GM12878 (cell line): ENCODE data around the gene BMP2K. TPM values are rescaled to one million over a fixed set of nuclear protein-coding genes. Genes with fewer than 3 reads are reported as not detected.

Experiments used
- CBFB ChIP-seq: IDR thresholded peaks from 2 replicates; pipeline ENCODE4 v1.6.1; 2016; ENCODE audit warnings: antibody characterized with exemption, low read depth
- CHD1 ChIP-seq: IDR thresholded peaks from 2 replicates; pipeline ENCODE4 v1.6.1; 2012; ENCODE audit warnings: low read depth, low read length, improper control_type of control experiment
- CREB1 ChIP-seq: IDR thresholded peaks from 2 replicates; pipeline ENCODE4 v1.6.1; 2012; ENCODE audit warnings: low read depth, mild to moderate bottlenecking, inconsistent platforms
- CREM ChIP-seq: IDR thresholded peaks from 2 replicates; pipeline ENCODE4 v1.6.1; 2014; ENCODE audit warnings: antibody characterized with exemption, low read depth
- HDAC6 ChIP-seq: fragments of 200-600 bp; sonication (generic); IDR thresholded peaks from one replicate; pipeline ENCODE4 v1.8.0; 2017; ENCODE audit warnings: antibody characterized with exemption; ENCODE audit not compliant: unreplicated experiment
- JUND ChIP-seq: IDR thresholded peaks from 2 replicates; pipeline ENCODE4 v1.6.1; 2012; ENCODE audit warnings: low read depth, mild to moderate bottlenecking, low read length, improper control_type of control experiment, moderate library complexity
- MAX ChIP-seq: IDR thresholded peaks from 2 replicates; pipeline ENCODE4 v1.6.1; 2012; ENCODE audit warnings: low read depth, low read length, improper control_type of control experiment
- MEF2B ChIP-seq: fragments of 450-650 bp; IDR thresholded peaks from 2 replicates; pipeline ENCODE4 v1.6.1; 2018; ENCODE audit warnings: mild to moderate bottlenecking, moderate library complexity; ENCODE audit not compliant: partially characterized antibody, poor library complexity, severe bottlenecking
- MLLT1 ChIP-seq: fragments of 450-650 bp; IDR thresholded peaks from 2 replicates; pipeline ENCODE4 v1.6.1; 2016; ENCODE audit warnings: mild to moderate bottlenecking
- MTA3 ChIP-seq: IDR thresholded peaks from 2 replicates; pipeline ENCODE4 v1.6.1; 2012; ENCODE audit warnings: low read length, inconsistent platforms, borderline replicate concordance
- NFYB ChIP-seq: IDR thresholded peaks from 2 replicates; pipeline ENCODE4 v1.6.1; 2011; ENCODE audit warnings: low read depth, mild to moderate bottlenecking, low read length, improper control_type of control experiment, moderate library complexity; ENCODE audit not compliant: insufficient read depth
- PKNOX1 ChIP-seq: fragments of 450-650 bp; IDR thresholded peaks from 2 replicates; pipeline ENCODE4 v1.6.1; 2016; ENCODE audit warnings: mild to moderate bottlenecking
- RBBP5 ChIP-seq: fragments of 200-600 bp; sonication (generic); conservative IDR thresholded peaks from 2 replicates; pipeline ENCODE4 v1.6.1; 2016
- RFX5 ChIP-seq: IDR thresholded peaks from 2 replicates; pipeline ENCODE4 v1.6.1; 2011; ENCODE audit warnings: low read depth, low read length, improper control_type of control experiment
- STAT1 ChIP-seq: fragments of 450-650 bp; conservative IDR thresholded peaks from 2 replicates; pipeline ENCODE4 v1.6.1; 2014; ENCODE audit warnings: antibody characterized with exemption, mild to moderate bottlenecking
- TCF3 ChIP-seq: IDR thresholded peaks from 2 replicates; pipeline ENCODE4 v1.6.1; 2012; ENCODE audit warnings: low read depth, mild to moderate bottlenecking, low read length, borderline replicate concordance; ENCODE audit not compliant: insufficient read depth
- WRNIP1 ChIP-seq: IDR thresholded peaks from 2 replicates; pipeline ENCODE4 v1.6.1; 2011; ENCODE audit warnings: low read depth, low read length, improper control_type of control experiment, borderline replicate concordance
- ZBTB4 ChIP-seq: fragments of 450-650 bp; formaldehyde crosslinking; IDR thresholded peaks from 2 replicates; pipeline ENCODE4 v1.4.0; 2022; ENCODE audit warnings: mild to moderate bottlenecking, moderate library complexity
- ZNF384 ChIP-seq: IDR thresholded peaks from 2 replicates; pipeline ENCODE4 v1.6.1; 2012; ENCODE audit warnings: low read depth, mild to moderate bottlenecking, low read length, improper control_type of control experiment, borderline replicate concordance
- polyA plus RNA-seq, 11 experiments: library from polyadenylated mRNA; depleted of rRNA in 4 of 11; unstranded in 6 of 11; stranded (reverse) in 5 of 11; fragments of >200 nt; fragmentation: Nextera tagmentation in 4 of 11; fragmentation: Illumina TruSeq in 1 of 11; extraction: Ambion mirVana in 4 of 11; extraction: Trizol in 1 of 11; gene quantifications; 1 replicate in 1 of 11; 2 replicates in 10 of 11; pipeline versions ENCODE4 v1.2.1 to v1.2.3, GENCODE V29; 2011 to 2016; ENCODE audit warnings: inconsistent platforms in 2 of 11, missing spikeins in 2 of 11, low read depth in 1 of 11
- total RNA-seq, 4 experiments: library from RNA; depleted of rRNA in 3 of 4; stranded (reverse); fragments of >200 nt in 3 of 4; fragmentation: Illumina TruSeq in 1 of 4; extraction: Trizol in 1 of 4; gene quantifications; 2 replicates each; pipeline versions ENCODE4 v1.2.1 to v1.2.3, GENCODE V29; 2013 to 2021
- TF ChIP-seq, protein P1 (sequence below): IDR thresholded peaks from 2 replicates; pipeline ENCODE4 v1.6.1; 2012; ENCODE audit warnings: low read length, inconsistent platforms
- TF ChIP-seq, protein P2 (sequence below): IDR thresholded peaks from 2 replicates; pipeline ENCODE4 v1.6.1; 2012; ENCODE audit warnings: low read depth, low read length, improper control_type of control experiment

Gene BMP2K
- total and polyA plus RNA-seq, 10 of the 15 experiments (the other 5 are each of a cell fraction or from before 2014, with no cell fraction given): 3.3 to 84.6 (median 24.8) TPM

DNA sequence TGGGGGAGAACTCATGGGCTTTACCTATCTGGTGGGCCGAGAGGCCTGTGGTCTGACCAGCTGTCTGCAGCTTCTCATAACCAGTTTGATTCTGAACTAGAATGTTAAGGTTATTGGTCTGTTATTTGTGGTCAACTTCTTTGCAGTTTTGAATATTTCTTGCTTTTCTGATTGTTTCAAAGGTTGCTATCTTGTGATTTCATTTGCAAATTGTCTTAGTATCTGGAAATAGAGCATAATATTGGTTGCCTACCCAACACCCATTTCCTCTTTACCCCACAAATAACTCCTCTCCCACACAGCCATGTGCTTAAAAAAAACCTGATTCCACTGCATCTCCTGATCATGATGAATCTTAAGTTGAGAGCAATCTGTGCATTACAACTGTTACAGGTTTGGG lies 39.1 kb upstream of the BMP2K start (continued):
- TF ChIP-seq ZBTB4 (CRISPR knock-in tag): no peak
- 0 out of 2 replicates have a peak, but pooled peaks have one; percentile 28 for TF ChIP-seq MTA3
- no peak for TF ChIP-seq NFYB
- no peak for TF ChIP-seq CREM
- TF ChIP-seq, protein P1, sequence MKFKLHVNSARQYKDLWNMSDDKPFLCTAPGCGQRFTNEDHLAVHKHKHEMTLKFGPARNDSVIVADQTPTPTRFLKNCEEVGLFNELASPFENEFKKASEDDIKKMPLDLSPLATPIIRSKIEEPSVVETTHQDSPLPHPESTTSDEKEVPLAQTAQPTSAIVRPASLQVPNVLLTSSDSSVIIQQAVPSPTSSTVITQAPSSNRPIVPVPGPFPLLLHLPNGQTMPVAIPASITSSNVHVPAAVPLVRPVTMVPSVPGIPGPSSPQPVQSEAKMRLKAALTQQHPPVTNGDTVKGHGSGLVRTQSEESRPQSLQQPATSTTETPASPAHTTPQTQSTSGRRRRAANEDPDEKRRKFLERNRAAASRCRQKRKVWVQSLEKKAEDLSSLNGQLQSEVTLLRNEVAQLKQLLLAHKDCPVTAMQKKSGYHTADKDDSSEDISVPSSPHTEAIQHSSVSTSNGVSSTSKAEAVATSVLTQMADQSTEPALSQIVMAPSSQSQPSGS: peak; percentile 62
- no peak for TF ChIP-seq STAT1
- no peak for TF ChIP-seq RFX5
- TF ChIP-seq, protein P2, sequence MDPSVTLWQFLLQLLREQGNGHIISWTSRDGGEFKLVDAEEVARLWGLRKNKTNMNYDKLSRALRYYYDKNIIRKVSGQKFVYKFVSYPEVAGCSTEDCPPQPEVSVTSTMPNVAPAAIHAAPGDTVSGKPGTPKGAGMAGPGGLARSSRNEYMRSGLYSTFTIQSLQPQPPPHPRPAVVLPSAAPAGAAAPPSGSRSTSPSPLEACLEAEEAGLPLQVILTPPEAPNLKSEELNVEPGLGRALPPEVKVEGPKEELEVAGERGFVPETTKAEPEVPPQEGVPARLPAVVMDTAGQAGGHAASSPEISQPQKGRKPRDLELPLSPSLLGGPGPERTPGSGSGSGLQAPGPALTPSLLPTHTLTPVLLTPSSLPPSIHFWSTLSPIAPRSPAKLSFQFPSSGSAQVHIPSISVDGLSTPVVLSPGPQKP: no peak
- no peak for TF ChIP-seq CHD1
- no peak for TF ChIP-seq HDAC6
- TF ChIP-seq TCF3: peak; percentile 58; the same call in 1 of the 2 replicates
- TF ChIP-seq MLLT1: no peak
- TF ChIP-seq CBFB: no peak
- TF ChIP-seq RBBP5: no peak
- no peak for TF ChIP-seq PKNOX1
- no peak for TF ChIP-seq CREB1
- TF ChIP-seq WRNIP1: no peak
- TF ChIP-seq ZNF384: peak; percentile 23; the same call in 1 of the 2 replicates
- peak; percentile 72 for TF ChIP-seq MEF2B
- TF ChIP-seq MAX: no peak
- TF ChIP-seq JUND: no peak
